Calu3 (cell line): ENCODE data around the gene ARHGEF16. TPM values are rescaled to one million over a fixed set of nuclear protein-coding genes. Genes with fewer than 3 reads are reported as not detected.

Source experiments
- BruUV-seq: library from RNA; stranded (reverse); fragments of 400-500 nt; replicated peaks from 2 replicates; lab custom pipeline; 2021; lab: Mats Ljungman, UMichigan
- CTCF ChIA-PET: fragments of 300-600 bp; sonication (Branson Sonifier 250); formaldehyde crosslinking; loops from one replicate; lab custom pipeline; 2022; ENCODE audit warnings: antibody characterized with exemption; lab: Charles Lee
- DNase-seq: peaks from one replicate; pipeline ENCODE4 v3.0.0; 2022
- H3K27ac Mint-ChIP-seq: one replicate; pipeline ENCODE4 v1.8.0; 2022; ENCODE audit warnings: mixed read lengths; ENCODE audit not compliant: unreplicated experiment
- H3K27me3 Mint-ChIP-seq: one replicate; pipeline ENCODE4 v1.8.0; 2022; ENCODE audit warnings: mixed read lengths; ENCODE audit not compliant: unreplicated experiment
- H3K36me3 Mint-ChIP-seq: one replicate; pipeline ENCODE4 v1.8.0; 2022; ENCODE audit warnings: mild to moderate bottlenecking, moderate library complexity, mixed read lengths; ENCODE audit not compliant: insufficient read depth, unreplicated experiment
- H3K4me1 Mint-ChIP-seq: one replicate; pipeline ENCODE4 v1.8.0; 2022; ENCODE audit warnings: mild to moderate bottlenecking, low read depth, mixed read lengths; ENCODE audit not compliant: unreplicated experiment
- H3K4me3 Mint-ChIP-seq: one replicate; pipeline ENCODE4 v1.8.0; 2022; ENCODE audit warnings: mild to moderate bottlenecking, low read depth, moderate library complexity, mixed read lengths; ENCODE audit not compliant: unreplicated experiment
- H3K9me3 Mint-ChIP-seq: one replicate; pipeline ENCODE4 v1.8.0; 2022; ENCODE audit warnings: low read depth, mixed read lengths; ENCODE audit not compliant: unreplicated experiment
- intact Hi-C: fragments of 100-400 bp; cut with micrococcal nuclease; formaldehyde crosslinking; loops from one replicate; pipeline ENCODE4 v1.10.0; 2022; ENCODE audit not compliant: unreplicated experiment
- total RNA-seq: library from RNA; stranded (reverse); gene quantifications from 2 replicates; pipeline ENCODE4 v1.2.3, GENCODE V29; 2022
- TF ChIP-seq, protein P1 (sequence below): fragments of 200-600 bp; IDR thresholded peaks from one replicate; pipeline ENCODE4 v1.8.0; 2022; ENCODE audit warnings: antibody characterized with exemption; ENCODE audit not compliant: unreplicated experiment

ARHGEF16 gene
- total RNA-seq, 1 experiment from 2014 or later, result 24.2 TPM

DNA sequence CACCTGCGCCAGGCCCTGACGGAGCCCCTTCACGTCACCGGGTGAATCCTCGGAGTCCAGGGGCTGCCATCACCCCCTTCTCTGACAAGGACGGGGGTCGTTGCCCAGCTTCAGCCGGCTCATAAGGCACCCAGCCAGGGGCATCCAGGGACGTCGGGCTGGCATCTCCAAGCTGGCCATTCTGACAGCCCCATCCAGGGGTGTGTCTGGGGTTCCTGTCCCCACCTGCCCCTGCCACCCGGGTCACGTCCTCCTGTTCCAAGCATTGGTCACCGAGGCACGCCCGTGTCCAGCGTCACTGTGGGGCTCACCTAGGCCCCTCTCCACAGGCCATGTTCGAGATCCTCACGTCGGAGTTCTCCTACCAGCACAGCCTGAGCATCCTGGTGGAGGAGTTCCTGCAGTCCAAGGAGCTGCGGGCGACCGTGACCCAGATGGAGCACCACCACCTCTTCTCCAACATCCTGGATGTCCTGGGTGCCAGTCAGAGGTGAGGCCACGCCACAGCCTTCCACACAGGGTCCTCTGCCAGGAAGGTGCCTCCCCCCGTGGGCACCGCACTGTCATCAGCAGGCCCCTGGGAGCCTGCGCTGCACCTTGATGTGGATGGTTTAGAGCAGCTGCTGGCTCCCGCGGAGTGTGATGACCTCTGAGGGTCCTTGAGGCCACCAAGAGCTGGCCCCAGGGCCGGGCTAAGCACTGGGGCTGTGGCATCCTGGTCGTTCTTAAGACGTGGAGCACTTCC lies 14.8 kb downstream of the ARHGEF16 start:
- no peaks in the 10 kb centered on the region for H3K9me3 Mint-ChIP-seq
- H3K4me1 Mint-ChIP-seq, result no peaks in the 10 kb centered on the region
- intact Hi-C loops, result no loop called here
- no peak overlapping the region for H3K27ac Mint-ChIP-seq
- CTCF ChIA-PET, result no interaction called here
- BruUV-seq, result no TSS peak
- no peak overlapping the region for H3K4me3 Mint-ChIP-seq
- TF ChIP-seq, protein P1, sequence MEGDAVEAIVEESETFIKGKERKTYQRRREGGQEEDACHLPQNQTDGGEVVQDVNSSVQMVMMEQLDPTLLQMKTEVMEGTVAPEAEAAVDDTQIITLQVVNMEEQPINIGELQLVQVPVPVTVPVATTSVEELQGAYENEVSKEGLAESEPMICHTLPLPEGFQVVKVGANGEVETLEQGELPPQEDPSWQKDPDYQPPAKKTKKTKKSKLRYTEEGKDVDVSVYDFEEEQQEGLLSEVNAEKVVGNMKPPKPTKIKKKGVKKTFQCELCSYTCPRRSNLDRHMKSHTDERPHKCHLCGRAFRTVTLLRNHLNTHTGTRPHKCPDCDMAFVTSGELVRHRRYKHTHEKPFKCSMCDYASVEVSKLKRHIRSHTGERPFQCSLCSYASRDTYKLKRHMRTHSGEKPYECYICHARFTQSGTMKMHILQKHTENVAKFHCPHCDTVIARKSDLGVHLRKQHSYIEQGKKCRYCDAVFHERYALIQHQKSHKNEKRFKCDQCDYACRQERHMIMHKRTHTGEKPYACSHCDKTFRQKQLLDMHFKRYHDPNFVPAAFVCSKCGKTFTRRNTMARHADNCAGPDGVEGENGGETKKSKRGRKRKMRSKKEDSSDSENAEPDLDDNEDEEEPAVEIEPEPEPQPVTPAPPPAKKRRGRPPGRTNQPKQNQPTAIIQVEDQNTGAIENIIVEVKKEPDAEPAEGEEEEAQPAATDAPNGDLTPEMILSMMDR, result no peak
- DNase-seq, result no peak
- H3K27me3 Mint-ChIP-seq, result no peaks in the 10 kb centered on the region
- H3K36me3 Mint-ChIP-seq, result peaks cover 27% of the 10 kb centered on the region

DNA sequence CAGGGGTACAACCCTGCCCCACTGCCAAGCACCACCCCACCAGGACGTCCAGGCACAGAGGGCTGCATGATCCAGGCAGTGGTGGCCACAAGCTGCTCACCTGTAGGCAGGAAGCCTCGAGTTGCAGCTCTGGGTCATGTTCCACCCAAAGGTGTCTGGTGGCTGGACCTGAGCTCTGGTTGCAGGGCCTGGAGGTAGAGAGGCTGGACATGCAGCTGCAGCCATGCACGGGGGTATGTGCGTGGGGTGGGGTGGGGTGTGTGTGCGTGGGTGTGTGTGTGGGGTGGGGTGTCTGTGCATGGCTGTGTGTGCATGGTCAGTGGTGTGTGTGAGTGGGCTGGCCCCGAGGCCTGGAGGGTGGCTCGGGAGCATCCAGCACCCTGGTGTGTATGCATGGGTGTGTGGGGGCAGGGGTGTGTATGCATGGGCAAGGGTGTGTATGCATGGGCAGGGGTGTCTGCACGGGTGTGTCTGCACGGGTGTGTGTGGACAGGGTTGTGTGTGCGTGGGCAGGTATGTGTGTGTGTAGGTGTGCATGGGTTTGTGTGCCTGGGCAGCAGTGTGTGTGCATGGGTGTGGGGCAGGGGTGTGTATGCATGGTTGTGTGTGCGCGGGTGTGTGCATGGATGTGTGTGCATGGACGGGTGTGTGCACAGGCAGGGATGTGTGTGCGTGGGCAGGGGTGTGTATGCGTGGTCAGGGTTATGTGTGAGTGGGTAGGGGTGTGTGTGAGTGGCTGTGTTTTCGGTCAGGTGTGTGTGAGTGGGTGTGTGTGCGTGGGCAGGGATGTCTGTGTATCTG lies 15.6 kb downstream of the ARHGEF16 start:
- Mint-ChIP-seq H3K36me3 (peaks cover 27% of the 10 kb centered on the region), H3K4me3 (no peak overlapping the region), H3K27me3 (no peaks in the 10 kb centered on the region), H3K4me1 (no peaks in the 10 kb centered on the region), H3K9me3 (no peaks in the 10 kb centered on the region), H3K27ac (no peak overlapping the region)
- DNase-seq, result no peak
- no TSS peak for BruUV-seq
- intact Hi-C loops, result no loop called here
- CTCF ChIA-PET, result no interaction called here
- TF ChIP-seq, protein P1, result no peak

DNA sequence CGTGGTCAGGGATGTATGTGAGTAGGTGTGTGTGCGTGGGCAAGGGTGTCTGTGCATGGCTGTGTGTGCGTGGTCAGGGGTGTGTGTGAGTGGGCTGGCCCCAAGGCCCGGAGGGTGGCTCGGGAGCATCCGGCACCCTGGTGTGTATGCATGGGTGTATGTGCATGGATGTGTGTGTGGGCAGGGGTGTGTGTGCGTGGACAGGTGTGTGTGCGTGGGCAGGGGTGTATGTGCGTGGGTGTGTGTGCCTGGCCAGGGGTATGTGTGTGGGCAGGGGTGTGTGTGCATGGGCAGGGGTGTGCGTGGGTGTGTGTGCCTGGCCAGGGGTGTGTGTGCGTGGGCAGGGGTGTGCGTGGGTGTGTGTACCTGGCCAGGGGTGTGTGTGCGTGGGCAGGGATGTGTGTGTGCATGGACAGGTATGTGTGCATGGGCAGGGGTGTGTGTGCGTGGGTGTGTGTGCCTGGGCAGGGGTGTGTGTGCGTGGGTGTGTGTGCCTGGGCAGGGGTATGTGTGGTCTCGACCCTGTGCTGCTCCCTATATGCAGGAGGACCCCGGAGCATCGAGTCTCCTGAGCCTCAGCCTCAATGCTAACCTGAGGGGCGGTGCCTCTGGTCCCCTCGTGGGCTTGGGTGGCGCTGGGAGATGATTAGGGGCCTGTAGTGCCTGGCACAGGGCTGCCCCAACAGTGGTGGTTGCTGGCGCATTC lies 16.3 kb downstream of the ARHGEF16 start:
- Mint-ChIP-seq H3K27me3 (no peaks in the 10 kb centered on the region), H3K9me3 (no peaks in the 10 kb centered on the region), H3K4me1 (no peaks in the 10 kb centered on the region), H3K4me3 (no peak overlapping the region), H3K36me3 (peaks cover 24% of the 10 kb centered on the region), H3K27ac (no peak overlapping the region)
- TF ChIP-seq, protein P1, result no peak
- BruUV-seq, result no TSS peak
- CTCF ChIA-PET, result interaction anchor here (1.9 kb wide), 1 partner anchor 18 kb away, joined by 17 read pairs; no protein-coding TSS in a partner anchor
- intact Hi-C loops, result no loop called here
- no peak for DNase-seq

DNA sequence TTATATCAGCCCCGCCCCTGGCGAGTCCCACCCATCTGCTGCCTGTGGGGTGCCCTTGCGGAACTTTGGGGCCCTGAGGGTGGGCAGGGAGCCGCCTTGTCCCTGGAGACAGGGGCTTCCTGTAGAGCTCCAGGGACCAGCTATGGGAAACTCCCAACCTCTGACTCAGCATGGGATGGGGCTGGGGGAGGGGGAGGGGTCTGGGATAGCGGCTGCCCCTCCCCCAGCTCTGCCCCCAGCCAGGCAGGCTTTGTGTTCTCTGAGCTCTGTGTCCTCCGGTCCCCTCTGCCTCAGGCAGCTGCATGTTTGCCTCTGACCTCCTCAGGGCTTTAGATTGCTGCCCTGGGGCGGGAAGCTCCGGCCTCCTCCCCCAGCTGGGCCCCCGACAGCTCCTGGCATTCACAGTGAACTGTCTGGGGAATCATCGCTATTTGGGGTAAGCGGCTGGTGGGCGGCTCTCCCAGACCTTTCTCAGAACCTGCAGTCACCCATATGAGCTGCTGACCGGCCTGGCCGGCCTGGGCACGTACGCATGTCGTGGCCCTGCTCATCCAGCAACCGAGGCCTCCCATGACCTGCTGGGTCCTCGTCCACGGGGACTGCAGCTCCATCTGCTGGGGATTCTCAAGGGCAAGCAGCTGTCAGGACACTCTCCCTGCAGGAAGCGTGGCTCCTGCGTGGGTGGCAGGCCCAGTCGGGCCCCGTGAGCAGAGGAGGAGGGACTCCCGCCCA lies 17.1 kb downstream of the ARHGEF16 start:
- CTCF ChIA-PET, result interaction anchor here (1.9 kb wide), 1 partner anchor 19 kb away, joined by 17 read pairs; no protein-coding TSS in a partner anchor
- intact Hi-C loops, result no loop called here
- no peak for DNase-seq
- no peak overlapping the region for H3K27ac Mint-ChIP-seq
- no peak overlapping the region for H3K4me3 Mint-ChIP-seq
- no TSS peak for BruUV-seq
- no peaks in the 10 kb centered on the region for H3K27me3 Mint-ChIP-seq
- H3K36me3 Mint-ChIP-seq, result peaks cover 22% of the 10 kb centered on the region
- TF ChIP-seq, protein P1, result no peak
- no peaks in the 10 kb centered on the region for H3K9me3 Mint-ChIP-seq
- H3K4me1 Mint-ChIP-seq, result no peaks in the 10 kb centered on the region
